ENCODE measurements around the gene SAMD8. TPM values are rescaled to one million over a fixed set of nuclear protein-coding genes. Genes with fewer than 3 reads are reported as not detected.
"Not testable (repeated sequence)": the region's sequence is repeated elsewhere in the genome, so short reads cannot be mapped to it uniquely, and the experiment has no call there.

Gene SAMD8
- total and polyA plus RNA-seq, 10 of the 15 experiments (the other 5 are each of a cell fraction or from before 2014, with no cell fraction given) = 2.8 to 26.0 (median 9.3) TPM

- DNase-seq (ENCODE audit: low read depth, low spot score) (no peak), FAIRE-seq (no peak), ATAC-seq (no peak)
- H3K9me3 ChIP-seq (replicated peaks; ENCODE audit: control insufficient read depth, insufficient read depth, low read length) = no peaks in the 10 kb centered on the region
- H3K36me3 ChIP-seq (ENCODE audit: control insufficient read depth in 2 of 2, insufficient read depth in 2 of 2, low read length in 1 of 2) = no peaks in the 10 kb centered on the region
- no TSS peak for BruUV-seq (replicated peaks)
- WGBS (ENCODE audit: insufficient coverage, insufficient replicate concordance, low lambda C conversion rate, missing lambda C conversion rate) = 98% methylated on average over 10 of the region's 10 CpGs
- ChIA-PET POLR2A (no interaction called here), SMC1A (ENCODE audit: uncharacterized antibody, unreplicated experiment) (interaction anchor here (1.1 kb wide), 1 partner anchor 24 kb away, joined by 3 read pairs; no protein-coding TSS in a partner anchor), RAD21 (ENCODE audit: unreplicated experiment) (interaction anchor here (0.7 kb wide), 1 partner anchor 88 kb away, joined by 4 read pairs; no protein-coding TSS in a partner anchor), CTCF (interaction anchor here (7.0 kb wide), 1 partner anchor 40 kb away, joined by 207 read pairs; the partner anchor contains the start of gene COMTD1)
- no peaks in the 10 kb centered on the region for H3K79me2 ChIP-seq (ENCODE audit: control insufficient read depth, insufficient read depth, low read length)
- H4K20me1 ChIP-seq (ENCODE audit: control insufficient read depth, insufficient read depth) = no peaks in the 10 kb centered on the region
- no peak overlapping the region for H3K4me2 ChIP-seq (ENCODE audit: control insufficient read depth, insufficient read depth)
- intact Hi-C loops (cut with micrococcal nuclease; ENCODE audit: unreplicated experiment) (no loop called here), in situ Hi-C loops (cut with MboI) (no loop called here)
- TF ChIP-seq CEBPZ (IDR thresholded peaks at IDR 0.05; ENCODE audit: low read depth, low read length) (no peak), SREBF2 (IDR thresholded peaks at IDR 0.05; ENCODE audit: low read length) (no peak), NR2F1 (conservative IDR thresholded peaks at IDR 0.05) (no peak), ATF7 (IDR thresholded peaks at IDR 0.05; ENCODE audit: low read depth) (no peak), ZBED1 (IDR thresholded peaks at IDR 0.05; ENCODE audit: borderline replicate concordance) (no peak), BRCA1 (IDR thresholded peaks at IDR 0.05; ENCODE audit: low read depth, low read length) (no peak), POLR2A (IDR thresholded peaks at IDR 0.05; ENCODE audit: low read depth, low read length) (no peak), SRF (IDR thresholded peaks at IDR 0.05; ENCODE audit: low read depth in 2 of 2, low read length in 2 of 2) (no peak), ELK1 (IDR thresholded peaks at IDR 0.05; ENCODE audit: low read depth, low read length) (no peak)
- TF ChIP-seq, protein P1, sequence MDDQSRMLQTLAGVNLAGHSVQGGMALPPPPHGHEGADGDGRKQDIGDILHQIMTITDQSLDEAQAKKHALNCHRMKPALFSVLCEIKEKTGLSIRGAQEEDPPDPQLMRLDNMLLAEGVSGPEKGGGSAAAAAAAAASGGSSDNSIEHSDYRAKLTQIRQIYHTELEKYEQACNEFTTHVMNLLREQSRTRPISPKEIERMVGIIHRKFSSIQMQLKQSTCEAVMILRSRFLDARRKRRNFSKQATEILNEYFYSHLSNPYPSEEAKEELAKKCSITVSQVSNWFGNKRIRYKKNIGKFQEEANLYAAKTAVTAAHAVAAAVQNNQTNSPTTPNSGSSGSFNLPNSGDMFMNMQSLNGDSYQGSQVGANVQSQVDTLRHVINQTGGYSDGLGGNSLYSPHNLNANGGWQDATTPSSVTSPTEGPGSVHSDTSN (IDR thresholded peaks at IDR 0.05; ENCODE audit: insufficient replicate concordance, low read depth, low read length) = no peak
- no peaks in the 10 kb centered on the region for H3K4me1 ChIP-seq (ENCODE audit: control insufficient read depth, insufficient read depth, low read length)
- H2AFZ ChIP-seq (ENCODE audit: control insufficient read depth, low read depth, low read length) = no peak overlapping the region
- H3K9ac ChIP-seq (ENCODE audit: control insufficient read depth, insufficient read depth, low read length) = no peak overlapping the region
- H3K27ac ChIP-seq (ENCODE audit: control insufficient read depth, insufficient read depth) = no peak overlapping the region
- H3K27me3 ChIP-seq (replicated peaks in 1 of 2; ENCODE audit: control insufficient read depth in 2 of 2, insufficient read depth in 2 of 2, low read length in 1 of 2) = no peaks in the 10 kb centered on the region
- no peak overlapping the region for H3K4me3 ChIP-seq
These were observed 80.5 kb downstream of the SAMD8 start for GRCh38 chr10:75191821-75192568.

- SMC1A ChIA-PET (ENCODE audit: uncharacterized antibody, unreplicated experiment) = interaction anchor here (1.1 to 1.3 kb wide), 2 partner anchors 12 to 44 kb away, joined by 3 read pairs; no protein-coding TSS in a partner anchor
- in situ Hi-C loops (cut with MboI); POLR2A ChIA-PET; ATAC-seq; H3K27me3 ChIP-seq (replicated peaks in 1 of 2; ENCODE audit: control insufficient read depth in 2 of 2, insufficient read depth in 2 of 2, low read length in 1 of 2); FAIRE-seq; intact Hi-C loops (cut with micrococcal nuclease; ENCODE audit: unreplicated experiment); H3K36me3 ChIP-seq (ENCODE audit: control insufficient read depth in 2 of 2, insufficient read depth in 2 of 2, low read length in 1 of 2); H3K9ac ChIP-seq (ENCODE audit: control insufficient read depth, insufficient read depth, low read length); H3K79me2 ChIP-seq (ENCODE audit: control insufficient read depth, insufficient read depth, low read length); DNase-seq (ENCODE audit: low read depth, low spot score); H3K4me1 ChIP-seq (ENCODE audit: control insufficient read depth, insufficient read depth, low read length); H3K27ac ChIP-seq (ENCODE audit: control insufficient read depth, insufficient read depth); H4K20me1 ChIP-seq (ENCODE audit: control insufficient read depth, insufficient read depth); H3K9me3 ChIP-seq (replicated peaks; ENCODE audit: control insufficient read depth, insufficient read depth, low read length); H2AFZ ChIP-seq (ENCODE audit: control insufficient read depth, low read depth, low read length); H3K4me3 ChIP-seq; BruUV-seq (replicated peaks); H3K4me2 ChIP-seq (ENCODE audit: control insufficient read depth, insufficient read depth): not testable (repeated sequence)
- RAD21 ChIA-PET (ENCODE audit: unreplicated experiment) = interaction anchor here (0.6 kb wide), 1 partner anchor 428 kb away, joined by 3 read pairs; no protein-coding TSS in a partner anchor
- CTCF ChIA-PET = interaction anchor here (0.7 to 1.2 kb wide), 3 partner anchors 14 to 36 kb away, joined by 3 to 6 read pairs (median 4); partner anchors contain the start of gene VDAC2
- WGBS (ENCODE audit: insufficient coverage, insufficient replicate concordance, low lambda C conversion rate, missing lambda C conversion rate) = 96% methylated on average over 4 of the region's 4 CpGs
These were observed 83.2 kb downstream of the SAMD8 start for GRCh38 chr10:75194625-75195024.

All from GM12878 (cell line).